Smooth muscle cell (in vitro differentiated cells): ENCODE results near the gene APBB2. TPM values are rescaled to one million over a fixed set of nuclear protein-coding genes. Genes with fewer than 3 reads are reported as not detected.

Source experiments
- DNase-seq: peaks from one replicate; lab custom pipeline; 2025; ENCODE audit not compliant: unreplicated experiment; lab: John Stamatoyannopoulos, UW
- H2AFZ ChIP-seq: fragments of 200-600 bp; sonication (generic); 2 replicates; pipeline ENCODE4 v1.6.0; 2016; ENCODE audit warnings: antibody characterized with exemption, low read depth, mild to moderate bottlenecking
- H3F3A ChIP-seq: fragments of 200-600 bp; sonication (generic); 2 replicates; pipeline ENCODE4 v1.6.0; 2017; ENCODE audit warnings: antibody characterized with exemption, low read depth
- H3K27ac ChIP-seq: fragments of 200-600 bp; sonication (generic); 2 replicates; pipeline ENCODE4 v1.5.1; 2016; ENCODE audit warnings: low read depth, mild to moderate bottlenecking
- H3K27me3 ChIP-seq: fragments of 200-600 bp; sonication (generic); 2 replicates; pipeline ENCODE4 v1.6.1; 2016; ENCODE audit warnings: low read depth, mild to moderate bottlenecking
- H3K36me3 ChIP-seq: fragments of 200-600 bp; sonication (generic); 2 replicates; pipeline ENCODE4 v1.5.1; 2016; ENCODE audit warnings: low read depth
- H3K4me1 ChIP-seq: fragments of 200-600 bp; sonication (generic); 2 replicates; pipeline ENCODE4 v1.5.1; 2016; ENCODE audit warnings: low read depth
- H3K4me2 ChIP-seq: fragments of 200-600 bp; sonication (generic); 2 replicates; pipeline ENCODE4 v1.6.0; 2016; ENCODE audit warnings: mild to moderate bottlenecking
- H3K4me3 ChIP-seq: fragments of 200-600 bp; sonication (generic); 2 replicates; pipeline ENCODE4 v1.5.1; 2016; ENCODE audit warnings: mild to moderate bottlenecking
- H3K79me2 ChIP-seq: fragments of 200-600 bp; sonication (generic); 2 replicates; pipeline ENCODE4 v1.6.0; 2016; ENCODE audit warnings: low read depth, mild to moderate bottlenecking
- H3K9ac ChIP-seq: fragments of 200-600 bp; sonication (generic); 2 replicates; pipeline ENCODE4 v1.6.0; 2016; ENCODE audit warnings: low read depth
- H3K9me3 ChIP-seq: fragments of 200-600 bp; sonication (generic); replicated peaks from 2 replicates; pipeline ENCODE4 v1.5.1; 2016; ENCODE audit warnings: low read depth
- H4K20me1 ChIP-seq: fragments of 200-600 bp; sonication (generic); 2 replicates; pipeline ENCODE4 v1.6.0; 2016; ENCODE audit warnings: low read depth
- CTCF ChIP-seq: fragments of 200-600 bp; sonication (generic); IDR thresholded peaks from 2 replicates; pipeline ENCODE4 v1.5.1; 2017; ENCODE audit warnings: borderline replicate concordance, mild to moderate bottlenecking, antibody characterized with exemption; ENCODE audit not compliant: insufficient read depth, poor library complexity, severe bottlenecking
- WGBS: methylation state at CpG from one replicate; pipeline ENCODE4 v1.1.7; 2016; ENCODE audit warnings: low lambda C conversion rate; 5-methylcytosine and 5-hydroxymethylcytosine counted together
- polyA plus RNA-seq: library from polyadenylated mRNA; unstranded; fragments of >200 nt; fragmentation: Nextera tagmentation; extraction: Ambion mirVana; gene quantifications from 2 replicates; pipeline ENCODE4 v1.2.1, GENCODE V29; 2016
- total RNA-seq: library from RNA; depleted of rRNA; stranded (reverse); fragments of >200 nt; gene quantifications from 2 replicates; pipeline ENCODE4 v1.2.3, GENCODE V29; 2014

Gene APBB2
- total and polyA plus RNA-seq, 2 experiments from 2014 or later: 22.1 to 60.9 TPM

GRCh38 chr4:41212616-41213203 lies 1.6 kb downstream of the APBB2 start:
- Histone ChIP-seq H3K79me2 (peaks cover 57% of the 10 kb centered on the region), H4K20me1 (peaks cover 17% of the 10 kb centered on the region), H3K27ac (peak overlapping the region; percentile 13), H3K4me1 (peaks cover 13% of the 10 kb centered on the region), H3K4me2 (peak overlapping the region; percentile 96), H3K4me3 (peak overlapping the region; percentile 91), H2AFZ (no peak overlapping the region), H3K9me3 (no peaks in the 10 kb centered on the region), H3F3A (peaks cover 20% of the 10 kb centered on the region), H3K36me3 (no peaks in the 10 kb centered on the region), H3K9ac (peak overlapping the region; percentile 79), H3K27me3 (no peaks in the 10 kb centered on the region)
- 35% methylated on average over 12 of the region's 12 CpGs for WGBS
- peak; percentile 32 for TF ChIP-seq CTCF
- DNase-seq: no peak

- peak overlapping the region; percentile 13 for H3K27ac ChIP-seq
- no peaks in the 10 kb centered on the region for H3K27me3 ChIP-seq
- TF ChIP-seq CTCF: no peak
- H3K4me2 ChIP-seq: peak overlapping the region; percentile 96
- H3K9ac ChIP-seq: no peak overlapping the region
- no peaks in the 10 kb centered on the region for H3K9me3 ChIP-seq
- peaks cover 12% of the 10 kb centered on the region for H3K4me1 ChIP-seq
- 93% methylated on average over 1 of the region's 1 CpG for WGBS
- H3K4me3 ChIP-seq: peak overlapping the region; percentile 91
- H3K79me2 ChIP-seq: peaks cover 63% of the 10 kb centered on the region
- peaks cover 17% of the 10 kb centered on the region for H4K20me1 ChIP-seq
- DNase-seq: no peak
- no peak overlapping the region for H2AFZ ChIP-seq
- H3F3A ChIP-seq: peaks cover 19% of the 10 kb centered on the region
- no peaks in the 10 kb centered on the region for H3K36me3 ChIP-seq
These were observed 2.3 kb downstream of the APBB2 start for GRCh38 chr4:41211951-41212615.

GRCh38 chr4:41209901-41210300 lies 4.4 kb downstream of the APBB2 start:
- Histone ChIP-seq H3K27me3 (no peaks in the 10 kb centered on the region), H3F3A (peaks cover 7% of the 10 kb centered on the region), H4K20me1 (peaks cover 28% of the 10 kb centered on the region), H3K27ac (no peak overlapping the region), H2AFZ (no peak overlapping the region), H3K9ac (no peak overlapping the region), H3K36me3 (no peaks in the 10 kb centered on the region), H3K4me2 (no peak overlapping the region), H3K9me3 (no peaks in the 10 kb centered on the region), H3K4me3 (no peak overlapping the region), H3K4me1 (peaks cover 12% of the 10 kb centered on the region), H3K79me2 (peaks cover 83% of the 10 kb centered on the region)
- WGBS: 97% methylated on average over 9 of the region's 9 CpGs
- TF ChIP-seq CTCF: no peak
- DNase-seq: no peak
